SK-N-MC (cell line): ENCODE data around the gene MXD1.

Experiments
- DNase-seq: peaks from one replicate; pipeline ENCODE4 v3.0.0-alpha.2; 2011; ENCODE audit warnings: low read depth, low spot score
- H3K27ac ChIP-seq: fragments of 200-600 bp; sonication (generic); 2 replicates; pipeline ENCODE4 v1.5.1; 2016; ENCODE audit warnings: mixed run types
- H3K36me3 ChIP-seq: fragments of 200-600 bp; sonication (generic); 2 replicates; pipeline ENCODE4 v1.6.1; 2017; ENCODE audit warnings: antibody characterized with exemption, low read length, mixed read lengths; ENCODE audit not compliant: insufficient read depth
- H3K4me3 ChIP-seq: fragments of 200-600 bp; sonication (generic); 2 replicates; pipeline ENCODE4 v1.5.1; 2016
- H3K9ac ChIP-seq: fragments of 200-600 bp; sonication (generic); 2 replicates; pipeline ENCODE4 v1.8.0; 2017; ENCODE audit warnings: mixed run types, mixed read lengths; ENCODE audit not compliant: insufficient read length
- H3K9me3 ChIP-seq: fragments of 200-600 bp; sonication (generic); 2 replicates; pipeline ENCODE4 v1.6.1; 2017; ENCODE audit warnings: low read depth, mild to moderate bottlenecking, antibody characterized with exemption, low read length, moderate library complexity, mixed read lengths
- EZH2 ChIP-seq: fragments of 200-600 bp; sonication (generic); IDR thresholded peaks from one replicate; pipeline ENCODE4 v1.6.1; 2017; ENCODE audit warnings: antibody characterized with exemption
- FOXP2 ChIP-seq: optimal IDR thresholded peaks from 2 replicates; pipeline ENCODE3; 2011; ENCODE audit warnings: mild to moderate bottlenecking, moderate library complexity; ENCODE audit not compliant: insufficient read depth; ENCODE audit errors: extremely low read length, control extremely low read depth
- POLR2AphosphoS5 ChIP-seq: IDR thresholded peaks from 2 replicates; pipeline ENCODE4 v1.6.1; 2012; ENCODE audit warnings: mild to moderate bottlenecking, low read depth, low read length, borderline replicate concordance

MXD1 gene

DNA sequence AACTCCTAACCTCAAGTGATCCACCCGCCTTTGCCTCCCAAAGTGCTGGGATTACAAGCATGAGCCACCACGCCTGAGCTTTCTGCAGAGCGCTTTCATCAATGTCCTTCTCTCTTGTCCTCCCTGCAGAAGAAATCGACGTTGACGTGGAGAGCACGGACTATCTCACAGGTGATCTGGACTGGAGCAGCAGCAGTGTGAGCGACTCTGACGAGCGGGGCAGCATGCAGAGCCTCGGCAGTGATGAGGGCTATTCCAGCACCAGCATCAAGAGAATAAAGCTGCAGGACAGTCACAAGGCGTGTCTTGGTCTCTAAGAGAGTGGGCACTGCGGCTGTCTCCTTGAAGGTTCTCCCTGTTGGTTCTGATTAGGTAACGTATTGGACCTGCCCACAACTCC, 23.1 kb downstream of the MXD1 start:
- no peaks in the 10 kb centered on the region for H3K36me3 ChIP-seq
- DNase-seq: no peak

DNA sequence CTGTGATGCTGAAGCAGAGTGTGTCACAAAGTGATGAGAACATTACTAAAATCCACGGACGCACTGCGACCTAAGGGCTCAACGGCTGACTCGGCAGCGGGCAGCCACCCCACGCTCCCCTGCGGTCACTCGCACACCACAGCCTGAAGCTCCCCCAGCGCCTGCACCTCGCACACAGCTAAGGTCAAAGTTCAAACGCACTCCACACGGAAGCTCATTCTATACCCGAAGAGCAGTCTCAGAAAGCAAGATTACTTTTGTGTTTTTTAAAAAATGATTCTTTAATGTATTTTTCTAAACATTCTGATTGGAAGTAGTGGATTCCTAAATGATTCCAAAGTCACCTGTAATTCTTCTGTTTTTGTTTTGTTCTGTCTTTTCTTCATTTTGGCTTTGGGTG, 24.8 kb downstream of the MXD1 start:
- Histone ChIP-seq H3K27ac (no peak overlapping the region), H3K4me3 (no peak overlapping the region), H3K36me3 (no peaks in the 10 kb centered on the region), H3K9me3 (no peaks in the 10 kb centered on the region), H3K9ac (no peak overlapping the region)
- TF ChIP-seq POLR2AphosphoS5 (no peak), FOXP2 (no peak), EZH2 (no peak)
- no peak for DNase-seq

More for the DNA sequence above, 23.1 kb downstream of the MXD1 start:
- Histone ChIP-seq H3K9me3 (no peaks in the 10 kb centered on the region), H3K4me3 (no peak overlapping the region), H3K27ac (no peak overlapping the region), H3K9ac (no peak overlapping the region)
- no peak for TF ChIP-seq EZH2
- no peak for TF ChIP-seq FOXP2
- TF ChIP-seq POLR2AphosphoS5: no peak

DNA sequence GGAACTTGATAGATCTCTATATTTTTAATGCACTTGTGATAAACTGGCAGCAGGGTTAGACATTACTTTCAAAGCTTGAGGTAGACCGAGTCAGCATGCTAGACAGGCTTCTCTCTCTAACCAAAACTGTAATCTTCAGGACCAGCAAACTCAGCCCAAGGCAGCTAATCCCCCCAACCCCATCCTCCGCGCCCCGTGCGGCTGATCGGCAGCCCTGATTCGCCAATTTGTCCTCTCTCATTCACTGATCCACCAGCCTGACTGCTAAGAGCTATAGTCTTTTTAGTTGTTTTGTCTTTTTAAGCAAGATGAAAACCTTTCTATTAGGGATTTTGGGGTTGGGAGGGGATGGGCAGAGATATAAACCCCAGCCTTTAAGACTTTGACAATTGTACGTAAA, 25.8 kb downstream of the MXD1 start:
- no peak overlapping the region for H3K9ac ChIP-seq
- no peaks in the 10 kb centered on the region for H3K9me3 ChIP-seq
- H3K36me3 ChIP-seq: no peaks in the 10 kb centered on the region
- DNase-seq: no peak
- H3K27ac ChIP-seq: no peak overlapping the region
- TF ChIP-seq POLR2AphosphoS5: no peak
- no peak for TF ChIP-seq FOXP2
- TF ChIP-seq EZH2: no peak
- H3K4me3 ChIP-seq: no peak overlapping the region

DNA sequence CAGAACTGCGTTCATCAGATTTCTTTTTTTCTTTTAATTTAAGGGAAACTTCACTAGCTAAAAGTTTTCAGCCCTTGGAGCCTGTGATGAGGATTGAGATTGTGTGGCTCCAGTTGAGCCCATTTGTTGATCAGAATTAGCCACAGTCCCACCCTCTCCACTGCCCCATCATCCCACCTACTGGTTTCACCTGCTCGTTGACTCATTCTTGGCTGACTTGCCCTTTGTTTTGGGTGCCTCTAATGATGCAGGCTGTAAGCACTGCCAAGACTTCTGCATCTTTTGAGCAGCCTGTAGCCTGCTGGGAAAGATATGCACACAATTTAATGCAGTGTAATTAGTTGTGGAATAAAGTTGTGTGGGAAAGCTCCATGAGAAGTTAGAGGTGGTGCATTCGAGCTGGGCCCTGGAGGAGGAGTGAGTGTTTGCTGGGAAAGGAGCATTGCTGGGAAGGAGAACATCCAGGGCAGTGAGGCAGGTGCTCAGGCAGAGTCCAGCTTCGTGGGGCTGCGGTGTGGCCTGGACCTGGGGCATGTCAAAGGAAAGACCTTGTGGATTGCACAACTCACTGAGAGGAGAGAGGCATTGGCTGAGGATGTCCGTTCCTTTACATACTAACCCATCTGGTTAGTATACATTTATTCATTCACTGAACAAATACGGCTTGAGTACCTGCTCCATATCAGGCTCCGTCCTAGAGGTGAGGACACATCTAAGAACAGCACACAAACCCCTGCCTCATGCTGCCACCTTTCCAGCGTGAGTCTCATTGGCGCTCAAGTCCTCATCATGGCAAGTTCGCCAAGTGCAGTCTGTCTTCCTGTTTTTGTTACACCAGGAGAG, 28.3 kb downstream of the MXD1 start:
- no peak overlapping the region for H3K4me3 ChIP-seq
- H3K27ac ChIP-seq: no peak overlapping the region
- TF ChIP-seq FOXP2 (no peak), EZH2 (no peak), POLR2AphosphoS5 (no peak)
- H3K9me3 ChIP-seq: no peaks in the 10 kb centered on the region
- no peaks in the 10 kb centered on the region for H3K36me3 ChIP-seq
- DNase-seq: no peak
- no peak overlapping the region for H3K9ac ChIP-seq

DNA sequence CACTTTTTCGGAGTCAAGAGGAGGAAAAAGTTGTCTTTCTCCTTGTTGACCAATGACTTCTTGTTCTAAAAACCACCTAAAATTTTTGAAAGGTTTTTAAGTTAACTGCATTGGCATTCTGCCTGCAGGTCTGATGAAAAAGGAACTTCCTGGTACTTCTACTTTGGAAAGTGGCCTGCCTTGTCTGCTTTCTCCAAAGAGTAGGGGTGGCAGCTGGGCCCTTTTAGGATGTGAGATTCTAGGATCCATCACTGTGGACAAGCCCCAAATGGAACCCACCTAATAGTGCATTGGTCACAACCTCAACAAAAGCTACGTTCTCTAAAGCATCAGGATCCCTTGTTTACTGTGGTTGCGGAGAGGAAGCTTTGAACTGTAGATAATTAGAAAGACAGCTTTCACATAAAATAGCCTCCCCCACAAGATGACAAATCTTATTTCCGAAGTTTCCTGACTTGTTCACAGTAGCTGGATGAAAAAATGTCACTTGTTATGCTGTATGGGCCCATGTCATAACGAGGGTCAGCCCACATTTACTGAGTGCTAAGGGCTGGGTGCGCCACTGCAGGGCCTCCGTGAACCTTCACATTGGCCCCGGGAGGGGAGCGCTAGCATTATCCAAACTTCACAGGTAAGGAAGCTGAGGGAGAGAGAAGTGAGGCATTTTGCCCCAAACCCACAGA, 29.1 kb downstream of the MXD1 start:
- Histone ChIP-seq H3K9me3 (no peaks in the 10 kb centered on the region), H3K36me3 (no peaks in the 10 kb centered on the region), H3K4me3 (no peak overlapping the region), H3K27ac (no peak overlapping the region), H3K9ac (no peak overlapping the region)
- TF ChIP-seq POLR2AphosphoS5 (no peak), FOXP2 (no peak), EZH2 (no peak)
- DNase-seq: no peak

DNA sequence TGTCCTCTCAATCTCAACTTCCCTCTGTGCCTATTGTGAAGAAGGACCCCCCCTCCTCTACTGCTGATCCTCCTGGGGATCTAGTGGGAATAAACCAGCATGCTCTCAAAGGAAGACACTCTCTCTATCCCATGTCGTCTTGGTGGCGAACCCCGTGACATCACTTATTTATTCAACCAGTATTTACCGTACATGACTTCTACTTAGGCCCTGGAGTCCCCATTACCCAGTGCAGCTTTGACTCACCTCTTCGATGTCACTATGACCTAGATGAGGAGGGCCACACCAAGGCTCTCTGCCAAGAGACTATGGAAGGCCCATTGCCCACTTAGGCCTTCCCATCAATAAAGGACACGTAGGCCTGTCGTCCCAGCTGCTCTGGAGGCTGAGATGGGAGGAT, 29.8 kb downstream of the MXD1 start:
- H3K36me3 ChIP-seq: no peaks in the 10 kb centered on the region

DNA sequence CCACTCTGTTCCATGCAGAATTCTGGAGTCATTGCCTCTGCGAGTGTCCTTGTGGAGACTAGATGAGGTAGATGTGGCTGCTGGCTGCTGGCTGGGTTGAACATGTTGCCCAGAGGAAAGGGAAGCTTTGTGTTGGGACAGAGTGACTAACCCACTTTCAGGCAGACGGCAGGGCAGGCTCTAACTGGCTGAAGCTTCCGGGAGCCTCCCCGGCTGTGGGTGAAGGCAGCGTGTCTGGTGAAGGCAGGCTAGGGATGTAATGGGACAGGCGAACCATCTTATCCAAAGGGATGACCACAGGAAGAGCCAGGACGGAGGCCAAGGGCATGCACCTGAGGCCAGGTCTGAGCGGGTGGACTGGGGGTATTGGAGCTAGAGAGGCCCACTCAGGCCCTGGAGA, 30.5 kb downstream of the MXD1 start:
- no peak overlapping the region for H3K9ac ChIP-seq
- H3K27ac ChIP-seq: no peak overlapping the region
- no peaks in the 10 kb centered on the region for H3K36me3 ChIP-seq
- no peak for TF ChIP-seq FOXP2
- no peak for TF ChIP-seq POLR2AphosphoS5
- DNase-seq: no peak
- H3K4me3 ChIP-seq: no peak overlapping the region
- no peaks in the 10 kb centered on the region for H3K9me3 ChIP-seq

More for the DNA sequence above, 29.8 kb downstream of the MXD1 start:
- H3K4me3 ChIP-seq: no peak overlapping the region
- no peak overlapping the region for H3K9ac ChIP-seq
- no peak for DNase-seq
- no peaks in the 10 kb centered on the region for H3K9me3 ChIP-seq
- H3K27ac ChIP-seq: no peak overlapping the region
- TF ChIP-seq FOXP2 (no peak), POLR2AphosphoS5 (no peak), EZH2 (no peak)

DNA sequence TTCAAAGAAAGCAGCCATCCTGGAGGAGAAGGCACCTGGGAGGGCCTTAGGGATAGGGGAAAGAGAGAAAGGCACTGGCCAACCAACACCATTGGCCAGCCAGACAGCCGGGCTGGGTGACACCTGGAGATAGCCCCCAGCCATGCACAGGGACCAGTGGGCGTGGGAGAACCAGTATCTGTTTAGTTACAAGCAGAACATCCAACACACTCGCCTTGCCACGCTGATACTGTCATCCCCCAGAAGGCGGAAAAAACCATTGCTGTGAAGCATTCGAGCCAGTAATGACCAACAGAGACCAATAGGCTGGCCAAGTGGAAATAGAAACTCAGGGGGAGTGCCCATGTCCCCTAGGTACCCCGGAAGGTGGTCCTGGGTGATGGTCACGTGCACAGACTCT, 31.0 kb downstream of the MXD1 start:
- no peak for DNase-seq
- no peaks in the 10 kb centered on the region for H3K36me3 ChIP-seq
- H3K9me3 ChIP-seq: no peaks in the 10 kb centered on the region
- no peak overlapping the region for H3K27ac ChIP-seq
- no peak overlapping the region for H3K9ac ChIP-seq
- TF ChIP-seq EZH2: no peak
- no peak for TF ChIP-seq POLR2AphosphoS5
- TF ChIP-seq FOXP2: no peak
- H3K4me3 ChIP-seq: no peak overlapping the region
